Neural cell (in vitro differentiated cells): ENCODE measurements around the gene COL21A1. TPM values are rescaled to one million over a fixed set of nuclear protein-coding genes. Genes with fewer than 3 reads are reported as not detected.

ENCODE experiments used
- H2AFZ ChIP-seq: fragments of 200-600, 300-800 bp; sonication (generic), shearing (Covaris generic); 2 replicates; pipeline ENCODE4 v1.6.0; 2014; ENCODE audit warnings: low read depth, mild to moderate bottlenecking, antibody characterized with exemption, low read length, moderate library complexity
- H3F3A ChIP-seq: fragments of 200-600 bp; shearing (Covaris generic); 2 replicates; pipeline ENCODE4 v1.6.1; 2016; ENCODE audit warnings: mild to moderate bottlenecking, moderate library complexity, mixed read lengths, antibody characterized with exemption, low read length; ENCODE audit not compliant: insufficient read depth, poor library complexity, severe bottlenecking
- H3K27ac ChIP-seq: fragments of 200-600, 300-800 bp; sonication (generic), shearing (Covaris generic); 2 replicates; pipeline ENCODE4 v1.5.1; 2014; ENCODE audit warnings: mild to moderate bottlenecking, low read length, moderate library complexity
- H3K27me3 ChIP-seq: fragments of 300-800, 200-600 bp; sonication (generic), shearing (Covaris generic); 2 replicates; pipeline ENCODE4 v1.6.0; 2014; ENCODE audit warnings: mild to moderate bottlenecking, low read depth, low read length, moderate library complexity; ENCODE audit not compliant: insufficient read depth
- H3K36me3 ChIP-seq: fragments of 300-800, 200-600 bp; sonication (generic), shearing (Covaris generic); 2 replicates; pipeline ENCODE4 v1.5.1; 2014; ENCODE audit warnings: mild to moderate bottlenecking, antibody characterized with exemption, low read length, moderate library complexity; ENCODE audit not compliant: insufficient read depth
- H3K4me2 ChIP-seq: fragments of 300-800, 200-600 bp; sonication (generic), shearing (Covaris generic); 2 replicates; pipeline ENCODE4 v1.6.0; 2014; ENCODE audit warnings: mild to moderate bottlenecking, low read length
- H3K4me3 ChIP-seq: fragments of 300-800, 200-600 bp; sonication (generic), shearing (Covaris generic); 2 replicates; pipeline ENCODE4 v1.5.1; 2014; ENCODE audit warnings: mild to moderate bottlenecking, low read length, moderate library complexity
- H3K79me2 ChIP-seq: fragments of 200-600 bp; shearing (Covaris generic); replicated peaks from 2 replicates; pipeline ENCODE4 v1.6.0; 2014; ENCODE audit warnings: mild to moderate bottlenecking, low read length, moderate library complexity; ENCODE audit not compliant: insufficient read depth
- H3K9ac ChIP-seq: fragments of 300-800, 200-600 bp; sonication (generic), shearing (Covaris generic); 2 replicates; pipeline ENCODE4 v1.6.1; 2016; ENCODE audit warnings: mild to moderate bottlenecking, low read length, mixed read lengths
- H3K9me2 ChIP-seq: fragments of 200-600 bp; shearing (Covaris generic); 2 replicates; pipeline ENCODE4 v1.6.1; 2016; ENCODE audit warnings: mild to moderate bottlenecking, low read length, mixed read lengths; ENCODE audit not compliant: insufficient read depth
- H3K9me3 ChIP-seq: fragments of 200-600, 300-800 bp; sonication (generic), shearing (Covaris generic); 2 replicates; pipeline ENCODE4 v1.6.1; 2016; ENCODE audit warnings: mild to moderate bottlenecking, mixed run types, low read length, moderate library complexity, mixed read lengths
- H4K20me1 ChIP-seq: fragments of 200-600 bp; shearing (Covaris generic); 2 replicates; pipeline ENCODE4 v1.6.1; 2016; ENCODE audit warnings: mild to moderate bottlenecking, mixed run types; ENCODE audit not compliant: insufficient read depth
- EP300 ChIP-seq: fragments of 450-650 bp; conservative IDR thresholded peaks from 2 replicates; pipeline ENCODE4 v1.6.1; 2014; ENCODE audit warnings: antibody characterized with exemption, mild to moderate bottlenecking, moderate library complexity; ENCODE audit not compliant: poor library complexity, severe bottlenecking
- EZH2 ChIP-seq: fragments of 200-600, 300-800 bp; shearing (Covaris generic), sonication (generic); IDR thresholded peaks from 2 replicates; pipeline ENCODE4 v1.6.1; 2014; ENCODE audit warnings: antibody characterized with exemption, low read length, borderline replicate concordance, mild to moderate bottlenecking; ENCODE audit not compliant: insufficient read depth, poor library complexity, severe bottlenecking
- MXI1 ChIP-seq: fragments of 450-650 bp; conservative IDR thresholded peaks from 2 replicates; pipeline ENCODE4 v1.6.1; 2014; ENCODE audit warnings: antibody characterized with exemption, mild to moderate bottlenecking; ENCODE audit not compliant: poor library complexity, severe bottlenecking
- POLR2AphosphoS5 ChIP-seq: IDR thresholded peaks from 2 replicates; pipeline ENCODE4 v1.6.1; 2012
- RAD21 ChIP-seq: fragments of 450-650 bp; conservative IDR thresholded peaks from 2 replicates; pipeline ENCODE4 v1.6.1; 2014; ENCODE audit warnings: antibody characterized with exemption, mild to moderate bottlenecking, moderate library complexity
- SMC3 ChIP-seq: fragments of 450-650 bp; conservative IDR thresholded peaks from 2 replicates; pipeline ENCODE4 v1.6.1; 2014; ENCODE audit warnings: antibody characterized with exemption, mild to moderate bottlenecking, moderate library complexity; ENCODE audit not compliant: poor library complexity
- TAF1 ChIP-seq: IDR thresholded peaks from 2 replicates; pipeline ENCODE4 v1.6.1; 2012; ENCODE audit warnings: low read depth
- polyA minus RNA-seq: library from RNA; depleted of rRNA, polyadenylated mRNA; stranded (reverse); fragments of >200 nt; gene quantifications from 2 replicates; pipeline ENCODE4 v1.2.3, GENCODE V29; 2014
- polyA plus RNA-seq: library from polyadenylated mRNA; depleted of rRNA; stranded (reverse); fragments of >200 nt; gene quantifications from 2 replicates; pipeline ENCODE4 v1.2.3, GENCODE V29; 2014
- TF ChIP-seq, protein P1 (sequence below): IDR thresholded peaks from 2 replicates; pipeline ENCODE4 v1.6.1; 2012; ENCODE audit warnings: borderline replicate concordance
- TF ChIP-seq, protein P2 (sequence below): fragments of 450-650 bp; IDR thresholded peaks from 2 replicates; pipeline ENCODE4 v1.5.1; 2014; ENCODE audit warnings: antibody characterized with exemption, mild to moderate bottlenecking, moderate library complexity; ENCODE audit not compliant: poor library complexity, severe bottlenecking

COL21A1 gene
- polyA plus RNA-seq = 0.25 TPM in 1 of 2 replicates, not detected in the other
- polyA minus RNA-seq = 1.3 and 1.7 TPM in 2 replicates

DNA sequence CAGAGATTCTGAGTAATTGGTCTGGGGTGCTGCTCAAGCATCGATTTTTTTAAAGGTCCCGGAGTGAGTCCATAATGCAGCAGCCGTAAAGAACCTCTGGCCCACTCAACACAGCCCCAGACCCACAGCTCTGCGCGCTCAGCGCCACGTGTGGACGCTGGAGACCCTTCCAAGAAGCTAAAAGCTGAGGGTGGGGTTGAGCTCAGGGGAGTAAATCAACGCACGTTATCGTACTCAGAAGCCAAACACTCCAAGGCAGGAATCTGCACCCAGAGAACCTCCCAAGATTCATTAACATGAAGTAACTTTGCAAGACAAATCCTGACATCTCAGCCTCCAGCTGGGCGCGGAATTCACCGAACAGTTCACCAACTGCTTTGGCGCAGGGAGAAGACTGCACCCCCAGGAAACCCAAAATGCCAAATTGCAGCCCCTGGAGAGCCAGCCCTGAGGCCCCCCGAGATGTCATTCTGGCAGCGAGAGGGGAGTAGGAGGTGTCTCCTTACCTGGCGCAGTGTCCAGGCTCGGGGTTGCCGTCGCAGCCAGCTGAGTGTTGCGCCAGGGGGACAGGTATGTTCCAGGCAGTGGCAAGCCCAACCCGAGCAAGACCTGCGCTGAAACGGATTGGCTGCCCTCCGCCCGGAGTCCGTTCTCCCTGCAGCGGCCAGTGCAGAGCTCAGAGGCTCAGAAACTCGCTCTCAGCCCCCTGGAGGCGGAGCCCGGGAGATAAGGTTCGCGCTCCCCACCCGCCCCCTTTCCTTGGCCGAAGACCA lies at the start of gene COL21A1:
TSS of gene COL21A1 (minus strand) at position 700 of the 773 bp plus-strand sequence. CDS start 64,962 bp downstream, outside the sequence.
- Histone ChIP-seq H3K4me3 (peak within 1 kb of the TSS; percentile 60), H3K9me3 (no peaks in the 10 kb centered on the region), H3K36me3 (no peaks in the 10 kb centered on the region), H3K4me2 (no peak within 1 kb of the TSS), H4K20me1 (no peaks in the 10 kb centered on the region), H3F3A (no peaks in the 10 kb centered on the region), H2AFZ (no peak within 1 kb of the TSS), H3K27me3 (peaks cover 28% of the 10 kb centered on the region), H3K79me2 (no peaks in the 10 kb centered on the region), H3K9me2 (no peaks in the 10 kb centered on the region), H3K27ac (no peak within 1 kb of the TSS), H3K9ac (no peak within 1 kb of the TSS)
- TF ChIP-seq, protein P1, sequence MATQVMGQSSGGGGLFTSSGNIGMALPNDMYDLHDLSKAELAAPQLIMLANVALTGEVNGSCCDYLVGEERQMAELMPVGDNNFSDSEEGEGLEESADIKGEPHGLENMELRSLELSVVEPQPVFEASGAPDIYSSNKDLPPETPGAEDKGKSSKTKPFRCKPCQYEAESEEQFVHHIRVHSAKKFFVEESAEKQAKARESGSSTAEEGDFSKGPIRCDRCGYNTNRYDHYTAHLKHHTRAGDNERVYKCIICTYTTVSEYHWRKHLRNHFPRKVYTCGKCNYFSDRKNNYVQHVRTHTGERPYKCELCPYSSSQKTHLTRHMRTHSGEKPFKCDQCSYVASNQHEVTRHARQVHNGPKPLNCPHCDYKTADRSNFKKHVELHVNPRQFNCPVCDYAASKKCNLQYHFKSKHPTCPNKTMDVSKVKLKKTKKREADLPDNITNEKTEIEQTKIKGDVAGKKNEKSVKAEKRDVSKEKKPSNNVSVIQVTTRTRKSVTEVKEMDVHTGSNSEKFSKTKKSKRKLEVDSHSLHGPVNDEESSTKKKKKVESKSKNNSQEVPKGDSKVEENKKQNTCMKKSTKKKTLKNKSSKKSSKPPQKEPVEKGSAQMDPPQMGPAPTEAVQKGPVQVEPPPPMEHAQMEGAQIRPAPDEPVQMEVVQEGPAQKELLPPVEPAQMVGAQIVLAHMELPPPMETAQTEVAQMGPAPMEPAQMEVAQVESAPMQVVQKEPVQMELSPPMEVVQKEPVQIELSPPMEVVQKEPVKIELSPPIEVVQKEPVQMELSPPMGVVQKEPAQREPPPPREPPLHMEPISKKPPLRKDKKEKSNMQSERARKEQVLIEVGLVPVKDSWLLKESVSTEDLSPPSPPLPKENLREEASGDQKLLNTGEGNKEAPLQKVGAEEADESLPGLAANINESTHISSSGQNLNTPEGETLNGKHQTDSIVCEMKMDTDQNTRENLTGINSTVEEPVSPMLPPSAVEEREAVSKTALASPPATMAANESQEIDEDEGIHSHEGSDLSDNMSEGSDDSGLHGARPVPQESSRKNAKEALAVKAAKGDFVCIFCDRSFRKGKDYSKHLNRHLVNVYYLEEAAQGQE = no peak
- TF ChIP-seq RAD21 (no peak), TAF1 (no peak), POLR2AphosphoS5 (no peak), EZH2 (no peak), EP300 (no peak), MXI1 (no peak), SMC3 (no peak)
- TF ChIP-seq, protein P2, sequence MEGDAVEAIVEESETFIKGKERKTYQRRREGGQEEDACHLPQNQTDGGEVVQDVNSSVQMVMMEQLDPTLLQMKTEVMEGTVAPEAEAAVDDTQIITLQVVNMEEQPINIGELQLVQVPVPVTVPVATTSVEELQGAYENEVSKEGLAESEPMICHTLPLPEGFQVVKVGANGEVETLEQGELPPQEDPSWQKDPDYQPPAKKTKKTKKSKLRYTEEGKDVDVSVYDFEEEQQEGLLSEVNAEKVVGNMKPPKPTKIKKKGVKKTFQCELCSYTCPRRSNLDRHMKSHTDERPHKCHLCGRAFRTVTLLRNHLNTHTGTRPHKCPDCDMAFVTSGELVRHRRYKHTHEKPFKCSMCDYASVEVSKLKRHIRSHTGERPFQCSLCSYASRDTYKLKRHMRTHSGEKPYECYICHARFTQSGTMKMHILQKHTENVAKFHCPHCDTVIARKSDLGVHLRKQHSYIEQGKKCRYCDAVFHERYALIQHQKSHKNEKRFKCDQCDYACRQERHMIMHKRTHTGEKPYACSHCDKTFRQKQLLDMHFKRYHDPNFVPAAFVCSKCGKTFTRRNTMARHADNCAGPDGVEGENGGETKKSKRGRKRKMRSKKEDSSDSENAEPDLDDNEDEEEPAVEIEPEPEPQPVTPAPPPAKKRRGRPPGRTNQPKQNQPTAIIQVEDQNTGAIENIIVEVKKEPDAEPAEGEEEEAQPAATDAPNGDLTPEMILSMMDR = no peak

DNA sequence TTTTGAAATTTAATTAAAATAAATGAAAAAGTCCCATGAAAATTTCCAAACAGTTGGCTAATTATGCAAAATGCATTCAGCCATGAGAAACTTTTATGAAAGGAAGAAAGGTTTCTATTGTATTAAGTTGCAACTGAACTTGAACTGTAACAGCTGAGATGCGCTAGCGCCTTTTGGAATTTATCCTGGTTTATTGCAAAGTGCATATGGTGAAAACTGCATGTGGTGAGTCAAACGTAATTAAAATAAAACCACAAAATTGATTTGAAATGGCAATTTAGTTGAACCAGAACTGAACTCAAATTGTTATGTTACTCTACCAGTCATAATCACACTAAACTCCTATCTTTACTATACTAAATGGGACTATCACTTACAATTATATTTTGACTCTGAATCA lies 46.4 kb upstream of the COL21A1 start:
- no peaks in the 10 kb centered on the region for H3K79me2 ChIP-seq
- no peaks in the 10 kb centered on the region for H3K9me3 ChIP-seq
- no peaks in the 10 kb centered on the region for H3K9me2 ChIP-seq
- no peaks in the 10 kb centered on the region for H3F3A ChIP-seq
- no peak overlapping the region for H3K4me2 ChIP-seq
- no peak overlapping the region for H3K4me3 ChIP-seq
- H3K9ac ChIP-seq = no peak overlapping the region
- no peak overlapping the region for H2AFZ ChIP-seq
- no peaks in the 10 kb centered on the region for H3K27me3 ChIP-seq
- no peaks in the 10 kb centered on the region for H3K36me3 ChIP-seq
- no peak for TF ChIP-seq RAD21
- no peak for TF ChIP-seq EZH2
- no peak for TF ChIP-seq MXI1
- no peak for TF ChIP-seq POLR2AphosphoS5
- TF ChIP-seq SMC3 = no peak
- TF ChIP-seq, protein P1 = no peak
- TF ChIP-seq EP300 = no peak
- TF ChIP-seq, protein P2 = no peak
- TF ChIP-seq TAF1 = no peak
- H4K20me1 ChIP-seq = no peaks in the 10 kb centered on the region
- H3K27ac ChIP-seq = no peak overlapping the region
